WTC11 (cell line): ENCODE results near the gene FCN1. TPM values are rescaled to one million over a fixed set of nuclear protein-coding genes. Genes with fewer than 3 reads are reported as not detected.
"Not testable (repeated sequence)": the region's sequence is repeated elsewhere in the genome, so short reads cannot be mapped to it uniquely, and the experiment has no call there.

Source experiments
- ATAC-seq: fragments of 200-7000 bp; cut with Tn5 transposase; 2 replicates; pipeline ENCODE4 v1.10.0; 2021; ENCODE audit warnings: mild to moderate bottlenecking, moderate library complexity
- CTCF ChIA-PET: fragments of 300-600 bp; sonication (Branson Sonifier 250); formaldehyde crosslinking; loops from one replicate; lab custom pipeline; 2021; ENCODE audit warnings: antibody characterized with exemption; lab: Charles Lee
- POLR2A ChIA-PET: fragments of 350-600 bp; sonication (Branson Sonifier 250); formaldehyde crosslinking; loops from one replicate; lab custom pipeline; 2021; ENCODE audit warnings: antibody characterized with exemption; lab: Charles Lee
- DNase-seq: peaks from one replicate; pipeline ENCODE4 v3.0.0; 2021; ENCODE audit warnings: low spot score
- H3K27ac Mint-ChIP-seq: 2 replicates; pipeline ENCODE4 v1.8.0; 2021; ENCODE audit warnings: mixed read lengths
- H3K27me3 Mint-ChIP-seq: 2 replicates; pipeline ENCODE4 v1.8.0; 2021; ENCODE audit warnings: low read depth, mild to moderate bottlenecking, moderate library complexity, mixed read lengths
- H3K36me3 Mint-ChIP-seq: 2 replicates; pipeline ENCODE4 v1.8.0; 2021; ENCODE audit warnings: mixed read lengths
- H3K4me1 Mint-ChIP-seq: 2 replicates; pipeline ENCODE4 v1.8.0; 2022; ENCODE audit warnings: mixed read lengths
- H3K4me3 Mint-ChIP-seq: 2 replicates; pipeline ENCODE4 v1.8.0; 2021; ENCODE audit warnings: mild to moderate bottlenecking, moderate library complexity, mixed read lengths
- H3K9me3 Mint-ChIP-seq: 2 replicates; pipeline ENCODE4 v1.8.0; 2021; ENCODE audit warnings: mixed read lengths
- ARID4B ChIP-seq: sonication (generic); formaldehyde crosslinking; IDR thresholded peaks from 2 replicates; pipeline ENCODE4 v1.8.0; 2023; ENCODE audit warnings: missing genetic modification reagents, mild to moderate bottlenecking, borderline replicate concordance
- ATF1 ChIP-seq: sonication (generic); formaldehyde crosslinking; IDR thresholded peaks from 2 replicates; pipeline ENCODE4 v1.8.1; 2023; ENCODE audit warnings: mild to moderate bottlenecking, moderate library complexity, missing genetic modification reagents
- CBFB ChIP-seq: sonication (generic); formaldehyde crosslinking; IDR thresholded peaks from 2 replicates; pipeline ENCODE4 v1.8.1; 2022; ENCODE audit warnings: mild to moderate bottlenecking, low read depth, missing genetic modification reagents
- CDX4 ChIP-seq: fragments of 250-450 bp; sonication (Bioruptor Pico); IDR thresholded peaks from 2 replicates; pipeline ENCODE4 v1.9.0; 2021; ENCODE audit warnings: moderate library complexity, mild to moderate bottlenecking, inconsistent platforms, borderline replicate concordance
- CREM ChIP-seq: sonication (generic); formaldehyde crosslinking; IDR thresholded peaks from 2 replicates; pipeline ENCODE4 v1.8.1; 2022; ENCODE audit warnings: mild to moderate bottlenecking, missing genetic modification reagents, moderate library complexity
- CTCF ChIP-seq: fragments of 200-600 bp; IDR thresholded peaks from 2 replicates; pipeline ENCODE4 v1.8.0; 2022; ENCODE audit warnings: antibody characterized with exemption
- E2F1 ChIP-seq: sonication (generic); formaldehyde crosslinking; IDR thresholded peaks from 2 replicates; pipeline ENCODE4 v1.8.0; 2022; ENCODE audit warnings: mild to moderate bottlenecking, missing genetic modification reagents
- EMX1 ChIP-seq: fragments of 250-450 bp; sonication (Bioruptor Pico); IDR thresholded peaks from 2 replicates; pipeline ENCODE4 v1.8.0; 2021; ENCODE audit warnings: mild to moderate bottlenecking
- ETV6 ChIP-seq: sonication (generic); formaldehyde crosslinking; IDR thresholded peaks from 2 replicates; pipeline ENCODE4 v1.8.1; 2022; ENCODE audit warnings: mild to moderate bottlenecking, missing genetic modification reagents
- FOXJ3 ChIP-seq: sonication (generic); formaldehyde crosslinking; IDR thresholded peaks from 2 replicates; pipeline ENCODE4 v1.9.0; 2021; ENCODE audit warnings: missing genetic modification reagents, mild to moderate bottlenecking, borderline replicate concordance
- FOXK1 ChIP-seq: sonication (generic); formaldehyde crosslinking; IDR thresholded peaks from 2 replicates; pipeline ENCODE4 v1.8.0; 2022; ENCODE audit warnings: mild to moderate bottlenecking, moderate library complexity, missing genetic modification reagents
- GABPB1 ChIP-seq: sonication (generic); formaldehyde crosslinking; IDR thresholded peaks from 2 replicates; pipeline ENCODE4 v1.8.1; 2023; ENCODE audit warnings: mild to moderate bottlenecking, missing genetic modification reagents
- GRHL2 ChIP-seq: fragments of 250-450 bp; sonication (Bioruptor Pico); IDR thresholded peaks from 2 replicates; pipeline ENCODE4 v1.8.0; 2022; ENCODE audit warnings: mild to moderate bottlenecking, moderate library complexity; ENCODE audit not compliant: insufficient replicate concordance, severe bottlenecking
- MXD4 ChIP-seq: fragments of 250-450 bp; sonication (Bioruptor Pico); IDR thresholded peaks from 2 replicates; pipeline ENCODE4 v1.8.0; 2021; ENCODE audit warnings: mild to moderate bottlenecking, moderate library complexity, borderline replicate concordance
- OVOL2 ChIP-seq: fragments of 250-450 bp; sonication (Bioruptor Pico); IDR thresholded peaks from 2 replicates; pipeline ENCODE4 v1.9.0; 2021; ENCODE audit warnings: mild to moderate bottlenecking, borderline replicate concordance
- TEAD1 ChIP-seq: sonication (generic); formaldehyde crosslinking; IDR thresholded peaks from 2 replicates; pipeline ENCODE4 v1.8.0; 2022; ENCODE audit warnings: mild to moderate bottlenecking, missing genetic modification reagents
- ZBTB43 ChIP-seq: sonication (generic); formaldehyde crosslinking; IDR thresholded peaks from 2 replicates; pipeline ENCODE4 v1.8.1; 2023; ENCODE audit warnings: mild to moderate bottlenecking, missing genetic modification reagents
- ZNF416 ChIP-seq: fragments of 250-450 bp; sonication (Bioruptor Pico); IDR thresholded peaks from 2 replicates; pipeline ENCODE4 v1.9.0; 2021; ENCODE audit warnings: mild to moderate bottlenecking, inconsistent platforms
- ZNF423 ChIP-seq: fragments of 250-450 bp; sonication (Bioruptor Pico); IDR thresholded peaks from 2 replicates; pipeline ENCODE4 v2.1.2; 2022; ENCODE audit warnings: mild to moderate bottlenecking, moderate library complexity
- ZNF512 ChIP-seq: sonication (generic); formaldehyde crosslinking; IDR thresholded peaks from 2 replicates; pipeline ENCODE4 v1.8.1; 2022; ENCODE audit warnings: missing genetic modification reagents, borderline replicate concordance
- ZNF671 ChIP-seq: fragments of 250-450 bp; sonication (Bioruptor Pico); IDR thresholded peaks from 2 replicates; pipeline ENCODE4 v1.8.0; 2021; ENCODE audit warnings: mild to moderate bottlenecking
- total RNA-seq: library from RNA; stranded (reverse); gene quantifications from 3 replicates; pipeline ENCODE4 v1.2.3, GENCODE V29; 2021

Gene FCN1
- total RNA-seq, 1 experiment from 2014 or later = not detected

GRCh38 chr9:134957165-134957944 is 39.6 kb upstream of the FCN1 start:
- POLR2A ChIA-PET = no interaction called here
- no peaks in the 10 kb centered on the region for H3K36me3 Mint-ChIP-seq
- H3K27me3 Mint-ChIP-seq = no peaks in the 10 kb centered on the region
- no peak overlapping the region for H3K4me3 Mint-ChIP-seq
- no peak for ATAC-seq
- H3K27ac Mint-ChIP-seq = no peak overlapping the region
- CTCF ChIA-PET = interaction anchor here (0.5 kb wide), 1 partner anchor 175 kb away, joined by 3 read pairs; no protein-coding TSS in a partner anchor
- no peak for DNase-seq
- no peaks in the 10 kb centered on the region; the same call in 1 of the 2 replicates for H3K4me1 Mint-ChIP-seq
- no peak for TF ChIP-seq EMX1 (CRISPR knock-in tag)
- no peak for TF ChIP-seq MXD4
- no peak for TF ChIP-seq FOXJ3 (CRISPR knock-in tag)
- no peak for TF ChIP-seq FOXK1
- H3K9me3 Mint-ChIP-seq = peaks cover 13% of the 10 kb centered on the region

GRCh38 chr9:134956387-134956786 is 38.7 kb upstream of the FCN1 start:
- H3K36me3 Mint-ChIP-seq, H3K27me3 Mint-ChIP-seq, CTCF ChIA-PET, POLR2A ChIA-PET, H3K4me1 Mint-ChIP-seq, H3K4me3 Mint-ChIP-seq, ATAC-seq, H3K27ac Mint-ChIP-seq, DNase-seq: not testable (repeated sequence)
- H3K9me3 Mint-ChIP-seq = peaks cover 19% of the 10 kb centered on the region

- ChIA-PET CTCF (interaction anchor here (0.6 to 1.6 kb wide), 2 partner anchors 25 to 177 kb away, joined by 3 to 5 read pairs; no protein-coding TSS in a partner anchor), POLR2A (no interaction called here)
- Mint-ChIP-seq H3K4me1 (no peaks in the 10 kb centered on the region), H3K27me3 (no peaks in the 10 kb centered on the region), H3K36me3 (0 out of 2 replicates have a peak, but pooled peaks cover 3% of the 10 kb centered on the region), H3K4me3 (no peak overlapping the region), H3K27ac (no peak overlapping the region), H3K9me3 (peaks cover 19% of the 10 kb centered on the region)
- TF ChIP-seq ZNF671 (CRISPR knock-in tag) (no peak), ARID4B (no peak), OVOL2 (no peak), TEAD1 (CRISPR knock-in tag) (no peak), FOXK1 (no peak), ZBTB43 (CRISPR knock-in tag) (no peak), ZNF512 (no peak), ZNF423 (no peak), CREM (CRISPR knock-in tag) (no peak), E2F1 (no peak), CBFB (CRISPR knock-in tag) (no peak), CDX4 (CRISPR knock-in tag) (no peak), ATF1 (CRISPR knock-in tag) (no peak), GABPB1 (no peak), CTCF (no peak), GRHL2 (CRISPR knock-in tag) (no peak), ETV6 (no peak), ZNF416 (no peak), EMX1 (CRISPR knock-in tag) (no peak)
- no peak for ATAC-seq
- DNase-seq = no peak
Observed at GRCh38 chr9:134955801-134956200, 38.1 kb upstream of the FCN1 start.
